Measurements from ENCODE around the gene TADA2B.

TADA2B gene, protein sequence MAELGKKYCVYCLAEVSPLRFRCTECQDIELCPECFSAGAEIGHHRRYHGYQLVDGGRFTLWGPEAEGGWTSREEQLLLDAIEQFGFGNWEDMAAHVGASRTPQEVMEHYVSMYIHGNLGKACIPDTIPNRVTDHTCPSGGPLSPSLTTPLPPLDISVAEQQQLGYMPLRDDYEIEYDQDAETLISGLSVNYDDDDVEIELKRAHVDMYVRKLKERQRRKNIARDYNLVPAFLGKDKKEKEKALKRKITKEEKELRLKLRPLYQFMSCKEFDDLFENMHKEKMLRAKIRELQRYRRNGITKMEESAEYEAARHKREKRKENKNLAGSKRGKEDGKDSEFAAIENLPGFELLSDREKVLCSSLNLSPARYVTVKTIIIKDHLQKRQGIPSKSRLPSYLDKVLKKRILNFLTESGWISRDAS

DNA sequence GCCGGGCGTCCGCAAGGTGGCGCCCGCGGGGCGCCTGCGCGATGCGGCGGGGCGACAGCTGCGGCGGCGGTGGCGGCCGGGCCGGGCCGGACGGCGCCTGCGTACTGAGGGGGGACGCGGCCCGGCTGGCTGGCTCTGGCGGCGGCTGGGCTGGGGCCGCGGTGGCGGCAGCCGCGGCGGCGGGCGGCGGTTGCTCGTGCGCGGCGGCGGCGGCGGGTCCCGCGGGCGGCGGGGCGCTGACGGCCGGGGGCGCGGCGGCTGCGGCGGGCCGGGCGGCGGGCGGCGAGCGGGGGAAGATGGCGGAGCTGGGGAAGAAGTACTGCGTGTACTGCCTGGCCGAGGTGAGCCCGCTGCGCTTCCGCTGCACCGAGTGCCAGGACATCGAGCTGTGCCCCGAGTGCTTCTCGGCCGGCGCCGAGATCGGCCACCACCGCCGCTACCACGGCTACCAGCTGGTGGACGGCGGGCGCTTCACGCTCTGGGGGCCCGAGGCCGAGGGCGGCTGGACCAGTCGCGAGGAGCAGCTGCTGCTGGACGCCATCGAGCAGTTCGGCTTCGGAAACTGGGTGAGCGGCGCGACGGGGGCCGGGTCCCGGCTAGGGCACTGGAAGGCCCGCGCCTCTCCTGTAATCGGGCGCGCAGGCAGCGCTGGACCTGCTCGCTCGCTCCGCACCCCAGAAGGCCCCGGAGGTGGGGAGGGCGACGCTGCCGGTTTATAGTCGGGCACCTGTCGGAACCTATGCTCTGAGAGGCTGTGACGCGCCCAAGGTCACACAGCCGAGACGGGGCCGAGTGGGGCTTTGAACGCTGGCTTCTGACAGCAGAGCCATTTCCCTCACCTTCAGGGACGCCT lies at the start of gene TADA2B:
Gene TADA2B (plus strand): TSS at position 89 of the 853 bp plus-strand sequence. CDS start 208 bp downstream, at position 297.
- TF ChIP-seq, protein P1, sequence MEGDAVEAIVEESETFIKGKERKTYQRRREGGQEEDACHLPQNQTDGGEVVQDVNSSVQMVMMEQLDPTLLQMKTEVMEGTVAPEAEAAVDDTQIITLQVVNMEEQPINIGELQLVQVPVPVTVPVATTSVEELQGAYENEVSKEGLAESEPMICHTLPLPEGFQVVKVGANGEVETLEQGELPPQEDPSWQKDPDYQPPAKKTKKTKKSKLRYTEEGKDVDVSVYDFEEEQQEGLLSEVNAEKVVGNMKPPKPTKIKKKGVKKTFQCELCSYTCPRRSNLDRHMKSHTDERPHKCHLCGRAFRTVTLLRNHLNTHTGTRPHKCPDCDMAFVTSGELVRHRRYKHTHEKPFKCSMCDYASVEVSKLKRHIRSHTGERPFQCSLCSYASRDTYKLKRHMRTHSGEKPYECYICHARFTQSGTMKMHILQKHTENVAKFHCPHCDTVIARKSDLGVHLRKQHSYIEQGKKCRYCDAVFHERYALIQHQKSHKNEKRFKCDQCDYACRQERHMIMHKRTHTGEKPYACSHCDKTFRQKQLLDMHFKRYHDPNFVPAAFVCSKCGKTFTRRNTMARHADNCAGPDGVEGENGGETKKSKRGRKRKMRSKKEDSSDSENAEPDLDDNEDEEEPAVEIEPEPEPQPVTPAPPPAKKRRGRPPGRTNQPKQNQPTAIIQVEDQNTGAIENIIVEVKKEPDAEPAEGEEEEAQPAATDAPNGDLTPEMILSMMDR (IDR thresholded peaks at IDR 0.05; ENCODE audit: low read length, missing control alignments) = no peak
- H3K4me3 ChIP-seq (replicated peaks; ENCODE audit: low read depth, low read length) = peak within 1 kb of the TSS; percentile 85
- peak; percentile 47 for DNase-seq (ENCODE audit: low read depth)

- TF ChIP-seq, protein P1 (IDR thresholded peaks at IDR 0.05; ENCODE audit: low read length, missing control alignments) = no peak
- DNase-seq (ENCODE audit: low read depth) = no peak
These were observed 46.7 kb upstream of the TADA2B start for GRCh38 chr4:6996481-6996880.

GRCh38 chr4:6999172-7000086 lies 43.7 kb upstream of the TADA2B start:
- no peak overlapping the region for H3K4me3 ChIP-seq (replicated peaks; ENCODE audit: low read depth, low read length)
- TF ChIP-seq, protein P1 (IDR thresholded peaks at IDR 0.05; ENCODE audit: low read length, missing control alignments) = no peak
- no peak for DNase-seq (ENCODE audit: low read depth)

More at GRCh38 chr4:6996481-6996880, 46.7 kb upstream of the TADA2B start:
- H3K4me3 ChIP-seq (replicated peaks; ENCODE audit: low read depth, low read length) = no peak overlapping the region

GRCh38 chr4:7000421-7001176 lies 42.6 kb upstream of the TADA2B start:
- no peak overlapping the region for H3K4me3 ChIP-seq (replicated peaks; ENCODE audit: low read depth, low read length)
- DNase-seq (ENCODE audit: low read depth) = no peak
- TF ChIP-seq, protein P1 (IDR thresholded peaks at IDR 0.05; ENCODE audit: low read length, missing control alignments) = no peak

DNA sequence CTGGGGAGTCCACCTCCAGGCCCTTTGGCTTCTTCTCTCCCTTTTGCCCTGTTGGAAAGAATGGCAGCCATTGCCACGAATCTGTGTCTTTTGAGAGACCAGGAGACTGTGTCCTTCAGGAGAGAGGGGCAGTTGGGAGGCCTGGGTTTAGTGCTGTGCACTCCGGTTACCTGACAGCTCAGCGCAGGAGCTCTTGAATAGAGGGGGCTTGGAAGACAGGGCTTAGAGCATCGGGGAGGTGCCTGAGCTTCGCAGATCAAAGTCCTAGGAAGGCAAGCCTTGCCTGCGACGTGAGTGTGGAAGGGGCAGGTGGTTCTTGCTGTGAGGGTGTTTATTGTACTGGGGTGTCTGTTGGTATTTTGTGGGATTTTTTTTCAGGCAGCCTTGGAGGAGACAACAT lies 41.9 kb upstream of the TADA2B start:
- TF ChIP-seq, protein P1 (IDR thresholded peaks at IDR 0.05; ENCODE audit: low read length, missing control alignments) = no peak
- H3K4me3 ChIP-seq (replicated peaks; ENCODE audit: low read depth, low read length) = no peak overlapping the region
- no peak for DNase-seq (ENCODE audit: low read depth)

DNA sequence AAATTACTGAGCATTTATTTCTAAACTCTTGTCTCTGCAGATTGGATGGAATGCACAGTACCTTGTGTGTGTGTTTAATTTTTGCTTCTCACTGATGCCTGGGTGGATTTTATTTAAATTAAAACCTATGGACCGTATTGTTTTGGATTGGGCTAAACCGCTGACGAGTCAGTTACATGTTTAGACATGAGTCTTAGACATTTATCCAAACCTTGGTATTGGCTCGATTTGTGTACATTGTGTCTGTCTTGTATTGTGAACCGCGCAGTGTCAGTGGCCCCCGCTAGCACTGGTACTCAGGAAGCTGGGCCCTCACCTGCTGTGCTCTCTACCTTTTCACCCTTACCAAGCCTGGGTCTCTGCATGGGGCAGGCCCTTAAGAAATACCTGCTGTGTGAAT lies 40.8 kb upstream of the TADA2B start:
- TF ChIP-seq, protein P1 (IDR thresholded peaks at IDR 0.05; ENCODE audit: low read length, missing control alignments) = no peak
- DNase-seq (ENCODE audit: low read depth) = no peak
- H3K4me3 ChIP-seq (replicated peaks; ENCODE audit: low read depth, low read length) = no peak overlapping the region
